ENCODE measurements around the gene GARRE1. TPM values are rescaled to one million over a fixed set of nuclear protein-coding genes. Genes with fewer than 3 reads are reported as not detected.
A peak's percentile ranks its signal among the peaks of the same experiment; 100 is the strongest.
"Not testable (repeated sequence)": the region's sequence is repeated elsewhere in the genome, so short reads cannot be mapped to it uniquely, and the experiment has no call there.

GARRE1 gene
- polyA plus RNA-seq, 3 donors: 1.1 to 6.2 (median 2.1) TPM

DNA sequence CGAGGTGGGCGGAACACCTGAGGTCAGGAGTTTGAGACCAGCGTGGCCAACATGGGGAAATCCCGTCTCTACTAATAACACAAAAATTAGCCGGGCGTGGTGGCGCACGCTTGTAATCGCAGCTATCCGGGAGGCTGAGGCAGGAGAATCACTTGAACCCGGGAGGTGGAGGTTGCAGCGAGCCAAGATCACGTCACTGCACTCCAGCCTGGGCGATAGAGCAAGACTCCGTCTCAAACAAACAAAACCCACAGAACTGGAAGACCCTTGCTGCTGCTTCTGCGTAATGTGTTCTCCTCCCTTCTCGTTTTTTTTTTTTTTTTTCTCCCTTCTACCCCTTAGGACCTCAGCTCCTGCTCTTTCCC, 691 bp upstream of the GARRE1 start:
- not testable (repeated sequence) for H3K36me3 Mint-ChIP-seq; H3K9me3 ChIP-seq (replicated peaks in 1 of 2; ENCODE audit: control insufficient read depth in 1 of 2, insufficient read depth in 1 of 2, low read length in 2 of 2); H3K79me2 ChIP-seq (ENCODE audit: insufficient read depth, low read length); H4K20me1 ChIP-seq (ENCODE audit: insufficient read depth, low read length); DNase-seq; H3K36me3 ChIP-seq (replicated peaks in 1 of 2; ENCODE audit: control insufficient read depth in 1 of 2, insufficient read depth in 2 of 2, low read length in 2 of 2); H3K9ac ChIP-seq (ENCODE audit: insufficient read depth, low read length, poor library complexity, severe bottlenecking); H3K27ac ChIP-seq (ENCODE audit: low read depth in 1 of 2, low read length in 2 of 2)
- Histone ChIP-seq H2AFZ (ENCODE audit: insufficient read depth, low read depth, low read length, poor library complexity, severe bottlenecking) (peak overlapping the region; percentile 99), H3K4me3 (replicated peaks in 1 of 3; ENCODE audit: low read depth in 2 of 3, low read length in 3 of 3) (peak overlapping the region; percentile 74 to 90 (median 81)), H3K4me1 (ENCODE audit: control insufficient read depth in 1 of 2, insufficient read depth in 2 of 2, low read length in 2 of 2) (peaks cover 11 to 14% of the 10 kb centered on the region in 2 donors), H3K4me2 (replicated peaks; ENCODE audit: extremely low read depth, low read length, poor library complexity, severe bottlenecking) (peak overlapping the region; percentile 95), H3K27me3 (ENCODE audit: control insufficient read depth in 2 of 2, insufficient read depth in 2 of 2, low read length in 2 of 2) (peaks cover 17 to 41% of the 10 kb centered on the region in 2 donors)
- Mint-ChIP-seq H3K27ac (peak overlapping the region in 2 of 7 donors; percentile 62 to 78), H3K27me3 (ENCODE audit: low read depth in 3 of 3) (peaks cover 49 to 65% (median 58%) of the 10 kb centered on the region in 3 donors), H3K4me1 (peaks cover 15% of the 10 kb centered on the region), H3K9me3 (peaks cover 0 to 13% (median 2%) of the 10 kb centered on the region in 7 donors), H3K4me3 (peak overlapping the region; percentile 96 to 97)
- intact Hi-C loops (cut with micrococcal nuclease): loop anchor here (5.0 to 10.0 kb wide), 2 partner anchors 81 to 84 kb away; no protein-coding TSS in a partner anchor
- 75% methylated on average over 17 of the region's 17 CpGs for WGBS (ENCODE audit: insufficient coverage)

DNA sequence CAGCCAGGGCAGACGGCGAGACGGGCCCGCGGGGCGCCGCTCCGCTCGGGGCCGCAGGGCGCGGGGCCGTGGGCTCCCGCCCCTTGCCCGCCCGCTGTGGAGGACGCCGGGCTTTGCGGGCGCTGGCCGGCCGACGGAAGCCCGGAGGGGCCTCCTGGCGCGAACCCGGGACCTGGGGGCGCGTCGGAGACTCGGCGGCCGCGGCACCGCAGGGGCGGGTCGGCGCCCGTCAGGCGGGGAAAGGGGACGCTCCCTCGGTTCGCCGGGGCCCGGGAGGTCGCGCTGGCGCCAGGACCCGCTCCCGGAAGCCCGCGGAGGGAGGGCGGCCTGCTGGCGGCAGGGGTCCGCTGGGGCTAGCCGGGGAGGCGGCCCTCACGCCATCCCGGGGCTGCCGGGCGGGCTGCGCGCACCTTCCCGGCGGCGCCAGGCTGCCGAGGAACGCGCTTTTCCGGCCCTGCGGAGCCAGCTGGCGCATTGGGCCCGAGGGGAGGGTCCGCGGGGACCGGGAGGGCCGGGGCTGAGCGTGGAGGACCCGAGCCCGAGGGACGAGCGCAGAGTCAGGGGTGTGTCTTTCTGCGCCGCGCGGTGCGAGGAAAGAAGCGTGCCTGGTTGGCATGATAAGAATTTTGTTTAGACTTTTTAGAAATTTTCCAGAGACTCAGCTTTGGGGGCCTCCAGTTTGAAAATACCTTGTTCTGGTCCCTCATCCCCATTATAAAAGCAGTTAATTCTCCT, 511 bp downstream of the GARRE1 start:
- H3K9me3 ChIP-seq (replicated peaks in 1 of 2; ENCODE audit: control insufficient read depth in 1 of 2, insufficient read depth in 1 of 2, low read length in 2 of 2): no peaks in the 10 kb centered on the region
- peak overlapping the region in 1 of 7 donors; percentile 21 for H3K27ac Mint-ChIP-seq
- no peak overlapping the region for H3K27ac ChIP-seq (ENCODE audit: low read depth in 1 of 2, low read length in 2 of 2)
- peaks cover 0 to 6% of the 10 kb centered on the region in 2 donors for H3K36me3 Mint-ChIP-seq
- intact Hi-C loops (cut with micrococcal nuclease): loop anchor here (5.0 to 10.0 kb wide), 2 partner anchors 80 to 82 kb away; no protein-coding TSS in a partner anchor
- peak in 1 of 3 donors; percentile 8 for DNase-seq
- no peaks in the 10 kb centered on the region for H3K79me2 ChIP-seq (ENCODE audit: insufficient read depth, low read length)
- peak overlapping the region; percentile 57 for H3K9ac ChIP-seq (ENCODE audit: insufficient read depth, low read length, poor library complexity, severe bottlenecking)
- H3K4me3 ChIP-seq (replicated peaks in 1 of 3; ENCODE audit: low read depth in 2 of 3, low read length in 3 of 3): peak overlapping the region; percentile 29 to 78 (median 57)
- peak overlapping the region; percentile 69 to 86 for H3K4me3 Mint-ChIP-seq
- peaks cover 15% of the 10 kb centered on the region for H3K4me1 Mint-ChIP-seq
- under 1% methylated on average over 85 of the region's 88 CpGs for WGBS (ENCODE audit: insufficient coverage)
- H3K4me1 ChIP-seq (ENCODE audit: control insufficient read depth in 1 of 2, insufficient read depth in 2 of 2, low read length in 2 of 2): peaks cover 11 to 14% of the 10 kb centered on the region in 2 donors
- H2AFZ ChIP-seq (ENCODE audit: insufficient read depth, low read depth, low read length, poor library complexity, severe bottlenecking): peak overlapping the region; percentile 74
- TF ChIP-seq, protein P1, sequence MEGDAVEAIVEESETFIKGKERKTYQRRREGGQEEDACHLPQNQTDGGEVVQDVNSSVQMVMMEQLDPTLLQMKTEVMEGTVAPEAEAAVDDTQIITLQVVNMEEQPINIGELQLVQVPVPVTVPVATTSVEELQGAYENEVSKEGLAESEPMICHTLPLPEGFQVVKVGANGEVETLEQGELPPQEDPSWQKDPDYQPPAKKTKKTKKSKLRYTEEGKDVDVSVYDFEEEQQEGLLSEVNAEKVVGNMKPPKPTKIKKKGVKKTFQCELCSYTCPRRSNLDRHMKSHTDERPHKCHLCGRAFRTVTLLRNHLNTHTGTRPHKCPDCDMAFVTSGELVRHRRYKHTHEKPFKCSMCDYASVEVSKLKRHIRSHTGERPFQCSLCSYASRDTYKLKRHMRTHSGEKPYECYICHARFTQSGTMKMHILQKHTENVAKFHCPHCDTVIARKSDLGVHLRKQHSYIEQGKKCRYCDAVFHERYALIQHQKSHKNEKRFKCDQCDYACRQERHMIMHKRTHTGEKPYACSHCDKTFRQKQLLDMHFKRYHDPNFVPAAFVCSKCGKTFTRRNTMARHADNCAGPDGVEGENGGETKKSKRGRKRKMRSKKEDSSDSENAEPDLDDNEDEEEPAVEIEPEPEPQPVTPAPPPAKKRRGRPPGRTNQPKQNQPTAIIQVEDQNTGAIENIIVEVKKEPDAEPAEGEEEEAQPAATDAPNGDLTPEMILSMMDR (IDR thresholded peaks at IDR 0.05): no peak
- peaks cover 55 to 64% (median 58%) of the 10 kb centered on the region in 3 donors for H3K27me3 Mint-ChIP-seq (ENCODE audit: low read depth in 3 of 3)
- H3K36me3 ChIP-seq (replicated peaks in 1 of 2; ENCODE audit: control insufficient read depth in 1 of 2, insufficient read depth in 2 of 2, low read length in 2 of 2): no peaks in the 10 kb centered on the region
- H3K9me3 Mint-ChIP-seq: peaks cover 0 to 13% (median 3%) of the 10 kb centered on the region in 7 donors
- H4K20me1 ChIP-seq (ENCODE audit: insufficient read depth, low read length): peaks cover 4% of the 10 kb centered on the region
- H3K4me2 ChIP-seq (replicated peaks; ENCODE audit: extremely low read depth, low read length, poor library complexity, severe bottlenecking): peak overlapping the region; percentile 95
- H3K27me3 ChIP-seq (ENCODE audit: control insufficient read depth in 2 of 2, insufficient read depth in 2 of 2, low read length in 2 of 2): peaks cover 21 to 46% of the 10 kb centered on the region in 2 donors
